Tibial nerve (tissue), 4 donors: ENCODE data around the gene CHST7.

ENCODE experiments used
- CTCF ChIP-seq, 5 experiments: fragments of 200-600 bp in 3 of 5; fragments of 450-650 bp in 2 of 5; sonication (generic) in 3 of 5; IDR thresholded peaks; one replicate each; pipeline ENCODE4 v1.5.1; 2016 to 2019; ENCODE audit warnings: antibody characterized with exemption in 5 of 5, mild to moderate bottlenecking in 3 of 5, moderate library complexity in 2 of 5
- EP300 ChIP-seq, 2 donors: sonication (generic); formaldehyde crosslinking; IDR thresholded peaks; one replicate each; pipeline ENCODE4 v1.6.1; 2017; ENCODE audit warnings: antibody characterized with exemption in 2 of 2, mild to moderate bottlenecking in 1 of 2
- POLR2A ChIP-seq, 2 donors: fragments of 450-650 bp; IDR thresholded peaks; one replicate each; pipeline ENCODE4 v1.6.1; 2017; ENCODE audit warnings: antibody characterized with exemption in 2 of 2, mild to moderate bottlenecking in 2 of 2, moderate library complexity in 2 of 2

DNA sequence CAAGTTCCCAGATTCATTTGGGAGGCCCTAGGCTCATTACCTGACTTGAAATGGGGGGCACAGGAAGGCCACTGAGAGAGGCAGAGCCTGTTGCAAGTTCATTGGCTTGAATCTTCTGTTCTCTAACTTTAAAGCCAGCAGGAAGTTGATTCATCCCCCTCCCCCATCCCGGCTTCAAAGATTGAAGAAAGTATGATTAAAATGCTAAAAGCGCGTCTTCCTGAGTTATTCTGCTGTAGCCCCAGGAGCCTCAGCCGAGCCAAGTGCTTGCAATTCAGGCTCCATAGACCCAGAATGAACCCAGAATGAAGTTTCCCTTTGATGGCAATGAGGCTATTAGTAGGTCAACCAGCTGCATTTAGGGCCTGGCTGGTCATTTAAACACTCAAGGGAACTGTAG lies 14.7 kb downstream of the CHST7 start:
- TF ChIP-seq CTCF (IDR thresholded peaks at IDR 0.05) (no peak), POLR2A (IDR thresholded peaks at IDR 0.05) (no peak), EP300 (IDR thresholded peaks at IDR 0.05) (peak in 1 of 2 donors; percentile 27)
